ENCODE results near the gene PAGR1. TPM values are rescaled to one million over a fixed set of nuclear protein-coding genes. Genes with fewer than 3 reads are reported as not detected.
"Not testable (repeated sequence)": the region's sequence is repeated elsewhere in the genome, so short reads cannot be mapped to it uniquely, and the experiment has no call there.

PAGR1 gene
- total RNA-seq, 1 experiment from 2014 or later, result 32.0 TPM

- Mint-ChIP-seq H3K36me3 (ENCODE audit: insufficient read depth, unreplicated experiment) (peaks cover 7% of the 10 kb centered on the region), H3K4me1 (ENCODE audit: low read depth, unreplicated experiment) (peaks cover 26% of the 10 kb centered on the region), H3K27me3 (ENCODE audit: unreplicated experiment) (no peaks in the 10 kb centered on the region), H3K9me3 (ENCODE audit: low read depth, unreplicated experiment) (no peaks in the 10 kb centered on the region), H3K27ac (ENCODE audit: unreplicated experiment) (no peak overlapping the region), H3K4me3 (ENCODE audit: low read depth, unreplicated experiment) (no peak overlapping the region)
- intact Hi-C loops (cut with micrococcal nuclease; ENCODE audit: unreplicated experiment), result no loop called here
- CTCF ChIA-PET, result no interaction called here
- BruUV-seq (replicated peaks), result no TSS peak
- no peak for DNase-seq
- TF ChIP-seq CTCF (IDR thresholded peaks at IDR 0.05; ENCODE audit: unreplicated experiment), result no peak
These were observed 45.6 kb upstream of the PAGR1 start for GRCh38 chr16:29770250-29770929.

- H3K36me3 Mint-ChIP-seq (ENCODE audit: insufficient read depth, unreplicated experiment); DNase-seq; H3K4me3 Mint-ChIP-seq (ENCODE audit: low read depth, unreplicated experiment); H3K27me3 Mint-ChIP-seq (ENCODE audit: unreplicated experiment); intact Hi-C loops (cut with micrococcal nuclease; ENCODE audit: unreplicated experiment); BruUV-seq (replicated peaks); H3K27ac Mint-ChIP-seq (ENCODE audit: unreplicated experiment); H3K9me3 Mint-ChIP-seq (ENCODE audit: low read depth, unreplicated experiment): not testable (repeated sequence)
- CTCF ChIA-PET, result interaction anchor here (0.6 to 0.7 kb wide), 2 partner anchors 115 to 558 kb away, joined by 3 to 6 read pairs; no protein-coding TSS in a partner anchor
- H3K4me1 Mint-ChIP-seq (ENCODE audit: low read depth, unreplicated experiment), result peaks cover 20% of the 10 kb centered on the region
These were observed 43.6 kb upstream of the PAGR1 start for GRCh38 chr16:29772330-29772729.

GRCh38 chr16:29774730-29775129 is 41.2 kb upstream of the PAGR1 start:
- Mint-ChIP-seq H3K9me3 (ENCODE audit: low read depth, unreplicated experiment) (no peaks in the 10 kb centered on the region), H3K27me3 (ENCODE audit: unreplicated experiment) (peaks cover 14% of the 10 kb centered on the region), H3K4me1 (ENCODE audit: low read depth, unreplicated experiment) (peaks cover 30% of the 10 kb centered on the region), H3K36me3 (ENCODE audit: insufficient read depth, unreplicated experiment) (no peaks in the 10 kb centered on the region), H3K27ac (ENCODE audit: unreplicated experiment) (no peak overlapping the region), H3K4me3 (ENCODE audit: low read depth, unreplicated experiment) (no peak overlapping the region)
- CTCF ChIA-PET, result interaction anchor here (0.6 to 0.7 kb wide), 2 partner anchors 19 to 72 kb away, joined by 3 read pairs; no protein-coding TSS in a partner anchor
- DNase-seq, result no peak
- no peak for TF ChIP-seq CTCF (IDR thresholded peaks at IDR 0.05; ENCODE audit: unreplicated experiment)
- no TSS peak for BruUV-seq (replicated peaks)
- intact Hi-C loops (cut with micrococcal nuclease; ENCODE audit: unreplicated experiment), result no loop called here

GRCh38 chr16:29775742-29776408 is 40.1 kb upstream of the PAGR1 start:
- Mint-ChIP-seq H3K27ac (ENCODE audit: unreplicated experiment) (no peak overlapping the region), H3K4me1 (ENCODE audit: low read depth, unreplicated experiment) (peaks cover 35% of the 10 kb centered on the region), H3K36me3 (ENCODE audit: insufficient read depth, unreplicated experiment) (no peaks in the 10 kb centered on the region), H3K27me3 (ENCODE audit: unreplicated experiment) (peaks cover 14% of the 10 kb centered on the region), H3K9me3 (ENCODE audit: low read depth, unreplicated experiment) (no peaks in the 10 kb centered on the region), H3K4me3 (ENCODE audit: low read depth, unreplicated experiment) (no peak overlapping the region)
- CTCF ChIA-PET, result no interaction called here
- DNase-seq, result peak; percentile 49
- intact Hi-C loops (cut with micrococcal nuclease; ENCODE audit: unreplicated experiment), result no loop called here
- BruUV-seq (replicated peaks), result no TSS peak
- no peak for TF ChIP-seq CTCF (IDR thresholded peaks at IDR 0.05; ENCODE audit: unreplicated experiment)
